ENCODE results near the gene ESYT3. TPM values are rescaled to one million over a fixed set of nuclear protein-coding genes. Genes with fewer than 3 reads are reported as not detected.

The ESYT3 gene
- total and polyA plus RNA-seq, 2 of the 8 experiments (the other 6 are each of a cell fraction or from before 2014, with no cell fraction given): 4.4 to 7.3 TPM

GRCh38 chr3:138497021-138497420, 62.6 kb downstream of the ESYT3 start:
- no peak overlapping the region for H3K23ac ChIP-seq (ENCODE audit: insufficient read length)
- H4K91ac ChIP-seq (replicated peaks; ENCODE audit: insufficient read length, low read length): no peak overlapping the region
- no peak overlapping the region for H2AK5ac ChIP-seq (ENCODE audit: low read depth, low read length)
- no peaks in the 10 kb centered on the region for H3K9me3 ChIP-seq (ENCODE audit: insufficient read depth in 2 of 2, low read depth in 1 of 2, low read length in 1 of 2)
- H3K18ac ChIP-seq (ENCODE audit: extremely low read depth, low read length): no peak overlapping the region
- peaks cover 0 to 7% (median 0%) of the 10 kb centered on the region in 4 experiments; a peak in 2 of 8 replicates for H3K36me3 ChIP-seq (ENCODE audit: control insufficient read depth in 2 of 4, insufficient read depth in 4 of 4, low read length in 3 of 4)
- H3K4me2 ChIP-seq (ENCODE audit: insufficient read depth in 1 of 2, low read depth in 2 of 2, low read length in 2 of 2): no peak overlapping the region
- no peak overlapping the region for H4K5ac ChIP-seq (ENCODE audit: insufficient read length, low read depth, low read length)
- H2AFZ ChIP-seq (ENCODE audit: low read length): no peak overlapping the region
- CTCF ChIA-PET (ENCODE audit: partially characterized antibody): interaction anchor here (0.6 to 0.8 kb wide), 3 partner anchors 71 to 791 kb away, joined by 3 to 4 read pairs (median 3); no protein-coding TSS in a partner anchor
- H3K79me1 ChIP-seq (ENCODE audit: low read depth, low read length): no peaks in the 10 kb centered on the region
- no peak overlapping the region for H2BK120ac ChIP-seq (replicated peaks; ENCODE audit: low read depth, low read length)
- no peak overlapping the region for H3K27ac ChIP-seq (ENCODE audit: low read depth, low read length)
- no peak overlapping the region for H3K56ac ChIP-seq (replicated peaks; ENCODE audit: insufficient read length, low read depth, low read length)
- no peak overlapping the region for H3K14ac ChIP-seq (ENCODE audit: insufficient read length)
- H3K23me2 ChIP-seq (ENCODE audit: low read depth, low read length): no peaks in the 10 kb centered on the region
- POLR2A ChIA-PET (ENCODE audit: partially characterized antibody): no interaction called here
- no peaks in the 10 kb centered on the region for H3K79me2 ChIP-seq (ENCODE audit: control insufficient read depth in 1 of 2, insufficient read depth in 2 of 2, low read length in 2 of 2)
- H4K20me1 ChIP-seq (replicated peaks in 1 of 2; ENCODE audit: control insufficient read depth in 1 of 2, insufficient read depth in 2 of 2, low read length in 2 of 2): no peaks in the 10 kb centered on the region
- no peak overlapping the region for H2BK20ac ChIP-seq (ENCODE audit: low read length)
- H2BK12ac ChIP-seq (ENCODE audit: low read depth, low read length): no peak overlapping the region
- no peak overlapping the region for H3K4me3 ChIP-seq (ENCODE audit: extremely low read depth in 1 of 4, insufficient read depth in 2 of 4, low read depth in 3 of 4, low read length in 4 of 4)
- no peak overlapping the region for H4K8ac ChIP-seq (ENCODE audit: extremely low read depth, insufficient read depth, low read length)
- no peaks in the 10 kb centered on the region for H3K27me3 ChIP-seq (replicated peaks in 1 of 4; ENCODE audit: control insufficient read depth in 3 of 4, extremely low read depth in 1 of 4, insufficient read depth in 3 of 4, low read length in 3 of 4)
- no peak for FAIRE-seq
- H3K4ac ChIP-seq (replicated peaks; ENCODE audit: insufficient read length, low read depth, low read length): no peak overlapping the region
- no peak overlapping the region for H2BK15ac ChIP-seq (ENCODE audit: low read length)
- no peak for DNase-seq (ENCODE audit: low read depth in 1 of 2, low spot score in 2 of 2)
- no peak overlapping the region for H2BK5ac ChIP-seq (ENCODE audit: low read depth, low read length)
- H3K4me1 ChIP-seq (replicated peaks in 1 of 4; ENCODE audit: control insufficient read depth in 3 of 4, insufficient read depth in 4 of 4, low read length in 3 of 4): peaks cover 0 to 6% (median 2%) of the 10 kb centered on the region in 4 experiments; a peak in 2 of 7 replicates
- no peak overlapping the region for H3K9ac ChIP-seq (replicated peaks in 1 of 4; ENCODE audit: extremely low read depth in 1 of 4, low read depth in 3 of 4, low read length in 3 of 4)
- TF ChIP-seq SRF (IDR thresholded peaks at IDR 0.05; ENCODE audit: low read depth, low read length) (no peak), GABPA (IDR thresholded peaks at IDR 0.05; ENCODE audit: borderline replicate concordance, insufficient read depth, low read length) (no peak), HDAC2 (IDR thresholded peaks at IDR 0.05; ENCODE audit: borderline replicate concordance in 1 of 2, low read depth in 2 of 2, low read length in 2 of 2) (no peak), CBX8 (IDR thresholded peaks at IDR 0.05; ENCODE audit: borderline replicate concordance, low read depth, low read length) (no peak), RNF2 (IDR thresholded peaks at IDR 0.05; ENCODE audit: borderline replicate concordance, low read depth, low read length, missing control alignments, poor library complexity, severe bottlenecking) (no peak), CHD1 (IDR thresholded peaks at IDR 0.05; ENCODE audit: low read depth, low read length) (no peak), TBP (IDR thresholded peaks at IDR 0.05; ENCODE audit: low read depth, low read length) (no peak), CTBP2 (IDR thresholded peaks at IDR 0.05; ENCODE audit: borderline replicate concordance, insufficient read depth, insufficient read length, low read length) (no peak), RAD21 (IDR thresholded peaks at IDR 0.05 in 1 of 2, conservative IDR thresholded peaks at IDR 0.05 in 1 of 2; ENCODE audit: low read depth in 2 of 2, low read length in 2 of 2) (no peak), KDM5A (IDR thresholded peaks at IDR 0.05; ENCODE audit: low read length) (no peak), NANOG (IDR thresholded peaks at IDR 0.05; ENCODE audit: insufficient read depth, low read depth, low read length, poor library complexity, severe bottlenecking) (no peak), EGR1 (IDR thresholded peaks at IDR 0.05; ENCODE audit: borderline replicate concordance, low read depth, low read length) (no peak), JUN (IDR thresholded peaks at IDR 0.05; ENCODE audit: low read depth, low read length) (no peak), BRCA1 (IDR thresholded peaks at IDR 0.05; ENCODE audit: low read depth, low read length) (no peak)

Measured in H1 (cell line).